NT2/D1 (cell line): ENCODE measurements around the gene ACOX1.

ENCODE experiments used
- SUZ12 ChIP-seq: IDR thresholded peaks from 2 replicates; pipeline ENCODE4 v1.6.1; 2011; ENCODE audit not compliant: insufficient read length, insufficient read depth; ENCODE audit errors: extremely low read depth
- ZNF274 ChIP-seq: IDR thresholded peaks from 2 replicates; pipeline ENCODE4 v1.6.1; 2011; ENCODE audit warnings: mild to moderate bottlenecking, low read depth, low read length

GRCh38 chr17:75892556-75893224 is 86.3 kb downstream of the ACOX1 start:
- TF ChIP-seq SUZ12 (no peak), ZNF274 (no peak)
